Naive B cell (primary cell): ENCODE measurements around the gene TRIM61. TPM values are rescaled to one million over a fixed set of nuclear protein-coding genes. Genes with fewer than 3 reads are reported as not detected.

ENCODE experiments used
- ATAC-seq, 2 donors: fragments of 150-1000 bp; cut with Tn5 transposase; 2 replicates each; pipeline ENCODE4 v1.10.0; 2021; ENCODE audit warnings: low read depth in 2 of 2, mild to moderate bottlenecking in 2 of 2, moderate library complexity in 2 of 2
- DNase-seq: peaks from one replicate; pipeline ENCODE4 v3.0.0; 2022
- H3K27ac Mint-ChIP-seq, 6 donors: one replicate each; pipeline ENCODE4 v1.8.0; 2020 to 2022; ENCODE audit warnings: mild to moderate bottlenecking in 6 of 6, mixed read lengths in 6 of 6, moderate library complexity in 5 of 6, inconsistent platforms in 2 of 6
- H3K27me3 Mint-ChIP-seq, 3 donors: one replicate each; pipeline ENCODE4 v1.8.0; 2021 to 2022; ENCODE audit warnings: mixed read lengths in 3 of 3, mild to moderate bottlenecking in 1 of 3
- H3K36me3 Mint-ChIP-seq, 2 donors: one replicate each; pipeline ENCODE4 v1.8.0; 2020 to 2022; ENCODE audit warnings: mixed read lengths in 2 of 2, inconsistent platforms in 1 of 2, mild to moderate bottlenecking in 1 of 2
- H3K4me1 Mint-ChIP-seq, 3 donors: one replicate each; pipeline ENCODE4 v1.8.0; 2020 to 2022; ENCODE audit warnings: mixed read lengths in 3 of 3, inconsistent platforms in 1 of 3, mild to moderate bottlenecking in 1 of 3, moderate library complexity in 1 of 3
- H3K4me3 Mint-ChIP-seq, 8 donors: one replicate each; pipeline ENCODE4 v1.8.0; 2020 to 2022; ENCODE audit warnings: mild to moderate bottlenecking in 8 of 8, mixed read lengths in 8 of 8, moderate library complexity in 8 of 8, inconsistent platforms in 2 of 8
- H3K9me3 Mint-ChIP-seq, 7 donors: one replicate each; pipeline ENCODE4 v1.8.0; 2020 to 2022; ENCODE audit warnings: mixed read lengths in 7 of 7, mild to moderate bottlenecking in 5 of 7, inconsistent platforms in 2 of 7, moderate library complexity in 1 of 7
- polyA plus RNA-seq, 6 donors: library from polyadenylated mRNA; unstranded; fragments of 300-500 nt; fragmentation: Illumina TruSeq; gene quantifications; one replicate each; pipeline ENCODE4 v1.2.3, GENCODE V29; 2021; ENCODE audit warnings: low read depth in 6 of 6

Gene TRIM61
- polyA plus RNA-seq, 6 donors from 2014 or later = 0.49 to 2.4 (median 2.2) TPM; not detected in 1

- ATAC-seq = no peak
- peaks cover 0 to 5% (median 0%) of the 10 kb centered on the region in 7 donors for H3K9me3 Mint-ChIP-seq
- H3K4me3 Mint-ChIP-seq = no peak overlapping the region
- no peak for DNase-seq
- H3K27ac Mint-ChIP-seq = no peak overlapping the region
- no peaks in the 10 kb centered on the region for H3K4me1 Mint-ChIP-seq
- H3K36me3 Mint-ChIP-seq = no peaks in the 10 kb centered on the region
- H3K27me3 Mint-ChIP-seq = peaks cover 0 to 12% (median 7%) of the 10 kb centered on the region in 3 donors
Observed at GRCh38 chr4:164926301-164926700, 51.2 kb downstream of the TRIM61 start.

GRCh38 chr4:164924670-164925238 lies 52.7 kb downstream of the TRIM61 start:
- Mint-ChIP-seq H3K4me1 (no peaks in the 10 kb centered on the region), H3K9me3 (peaks cover 0 to 4% (median 0%) of the 10 kb centered on the region in 7 donors), H3K27me3 (peaks cover 0 to 8% (median 7%) of the 10 kb centered on the region in 3 donors), H3K4me3 (no peak overlapping the region), H3K27ac (no peak overlapping the region), H3K36me3 (no peaks in the 10 kb centered on the region)
- no peak for DNase-seq
- ATAC-seq = no peak

- H3K4me3 Mint-ChIP-seq = no peak overlapping the region
- DNase-seq = no peak
- no peak for ATAC-seq
- H3K9me3 Mint-ChIP-seq = peaks cover 0 to 4% (median 0%) of the 10 kb centered on the region in 7 donors
- no peak overlapping the region for H3K27ac Mint-ChIP-seq
- H3K4me1 Mint-ChIP-seq = no peaks in the 10 kb centered on the region
- peaks cover 0 to 7% (median 0%) of the 10 kb centered on the region in 3 donors for H3K27me3 Mint-ChIP-seq
- H3K36me3 Mint-ChIP-seq = no peaks in the 10 kb centered on the region
Observed at GRCh38 chr4:164918956-164919355, 58.5 kb downstream of the TRIM61 start.

Other genes with a start within 250 kb of the TRIM61 start
- not detected for gene SMIM31, start 223.5 kb downstream of the TRIM61 start, polyA plus RNA-seq
- not detected for gene APELA, start 100.5 kb downstream of the TRIM61 start, polyA plus RNA-seq
- gene TRIM60, start 54.3 kb upstream of the TRIM61 start, polyA plus RNA-seq = not detected
- gene TRIM75, start 76.2 kb upstream of the TRIM61 start, polyA plus RNA-seq = not detected
- 10 to 100 TPM; 23.7 to 35.2 (median 34.1) TPM for gene TMEM192, start 135.2 kb upstream of the TRIM61 start, polyA plus RNA-seq
- gene KLHL2, start 229.9 kb upstream of the TRIM61 start, polyA plus RNA-seq = 10 to 100 TPM in 3 of 6 donors, 1 to 10 TPM in 3; 2.6 to 17.6 (median 10.2) TPM